ENCODE data around the gene SPRYD3.
"Not testable (repeated sequence)": the region's sequence is repeated elsewhere in the genome, so short reads cannot be mapped to it uniquely, and the experiment has no call there.

DNA sequence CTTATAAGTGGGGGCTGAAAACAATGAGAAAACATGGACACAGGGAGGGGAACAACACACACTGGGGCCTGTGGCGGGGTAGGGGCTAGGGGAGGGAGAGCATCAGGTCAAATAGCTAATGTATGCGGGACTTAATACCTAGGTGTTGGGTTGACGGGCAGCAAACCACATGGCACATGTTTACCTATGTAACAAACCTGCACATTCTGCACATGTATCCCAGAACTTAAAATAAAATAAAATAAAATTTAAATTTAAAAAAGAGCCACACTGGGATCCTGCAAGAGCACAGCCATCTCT, 16.4 kb upstream of the SPRYD3 start:
- TF ChIP-seq CTCF (conservative IDR thresholded peaks at IDR 0.05; ENCODE audit: low read depth, low read length); MAZ (IDR thresholded peaks at IDR 0.05; ENCODE audit: borderline replicate concordance, low read depth, low read length); SMC3 (IDR thresholded peaks at IDR 0.05; ENCODE audit: low read depth, low read length); RCOR1 (IDR thresholded peaks at IDR 0.05; ENCODE audit: insufficient replicate concordance, low read length): not testable (repeated sequence)

Measured in IMR-90 (cell line).